Superior temporal gyrus (tissue), 1 donor: ENCODE measurements around the gene RGS8.

Experiments used
- DNase-seq: peaks from one replicate; pipeline ENCODE4 v3.0.0-alpha.2; 2016; ENCODE audit errors: extremely low spot score

The RGS8 gene

GRCh38 chr1:182671750-182672486 lies 12.5 kb downstream of the RGS8 start:
- no peak for DNase-seq

GRCh38 chr1:182670032-182670749 lies 14.2 kb downstream of the RGS8 start:
- DNase-seq: no peak

- DNase-seq: no peak
These were observed 15.1 kb downstream of the RGS8 start for GRCh38 chr1:182669266-182669665.

GRCh38 chr1:182668521-182669054 lies 15.8 kb downstream of the RGS8 start:
- DNase-seq: no peak

GRCh38 chr1:182667848-182668505 lies 16.4 kb downstream of the RGS8 start:
- no peak for DNase-seq

- no peak for DNase-seq
These were observed 17.7 kb downstream of the RGS8 start for GRCh38 chr1:182666706-182667105.

- no peak for DNase-seq
These were observed 20.1 kb downstream of the RGS8 start for GRCh38 chr1:182664296-182664695.

- DNase-seq: no peak
These were observed 21.4 kb downstream of the RGS8 start for GRCh38 chr1:182662956-182663355.

- DNase-seq: no peak
These were observed 22.1 kb downstream of the RGS8 start for GRCh38 chr1:182662121-182662890.

GRCh38 chr1:182658055-182658454 lies 26.3 kb downstream of the RGS8 start:
- DNase-seq: peak; percentile 68

GRCh38 chr1:182656842-182657397 lies 27.5 kb downstream of the RGS8 start:
- DNase-seq: no peak

- no peak for DNase-seq
These were observed 30.4 kb downstream of the RGS8 start for GRCh38 chr1:182653986-182654385.

GRCh38 chr1:182652933-182653332 lies 31.5 kb downstream of the RGS8 start:
- no peak for DNase-seq

- peak; percentile 65 for DNase-seq
These were observed 33.1 kb downstream of the RGS8 start for GRCh38 chr1:182651339-182651724.

GRCh38 chr1:182650678-182651338 lies 33.6 kb downstream of the RGS8 start:
- no peak for DNase-seq

GRCh38 chr1:182649041-182649440 lies 35.3 kb downstream of the RGS8 start:
- no peak for DNase-seq

GRCh38 chr1:182646739-182647138 lies 37.6 kb downstream of the RGS8 start:
- no peak for DNase-seq

GRCh38 chr1:182644886-182645285 lies 39.5 kb downstream of the RGS8 start:
- no peak for DNase-seq

- DNase-seq: no peak
These were observed 40.7 kb downstream of the RGS8 start for GRCh38 chr1:182643699-182644098.

GRCh38 chr1:182642461-182642860 lies 41.9 kb downstream of the RGS8 start:
- DNase-seq: no peak

- no peak for DNase-seq
These were observed 42.8 kb downstream of the RGS8 start for GRCh38 chr1:182641561-182641960.
